HepG2 (cell line): ENCODE data around the gene RAB17. TPM values are rescaled to one million over a fixed set of nuclear protein-coding genes. Genes with fewer than 3 reads are reported as not detected.

Experiments
- ATAC-seq: fragments of 200-7000 bp; cut with Tn5 transposase; 3 replicates; pipeline ENCODE4 v1.9.1; 2020; ENCODE audit warnings: mild to moderate bottlenecking, moderate library complexity
- BruUV-seq: library from RNA; stranded (reverse); fragments of 400-500 nt; replicated peaks from 2 replicates; lab custom pipeline; 2021; lab: Mats Ljungman, UMichigan
- CTCF ChIA-PET: fragments of 300-600 bp; formaldehyde crosslinking; extraction: SDS; loops from one replicate; lab custom pipeline; 2021; ENCODE audit warnings: low total read pairs, inconsistent platforms, low intra/inter-chr PET ratio; lab: Yijun Ruan, JAX
- POLR2A ChIA-PET: fragments of 350-600 bp; sonication (Branson Sonifier 250); formaldehyde crosslinking; loops from one replicate; lab custom pipeline; 2020; ENCODE audit warnings: antibody characterized with exemption, inconsistent platforms; lab: Yijun Ruan, JAX
- DNase-seq: peaks from one replicate; pipeline ENCODE4 v3.0.0-alpha.2; 2015; ENCODE audit warnings: low spot score
- FAIRE-seq: peaks from 3 replicates; lab custom pipeline; 2011; peaks lifted over from hg19 to GRCh38; lab: Jason Lieb, UNC
- H2AFZ ChIP-seq: one replicate; pipeline ENCODE4 v1.6.1; 2011; ENCODE audit warnings: low read length, inconsistent platforms
- H3K27ac ChIP-seq: fragments of 300-600 bp; 3 replicates; pipeline ENCODE4 v1.8.0; 2011; ENCODE audit warnings: mixed run types, mild to moderate bottlenecking, mixed read lengths, low read length, inconsistent platforms; ENCODE audit not compliant: insufficient read depth; ENCODE audit errors: extremely low read length
- H3K27me3 ChIP-seq, 2 experiments: fragments of 200-600 bp in 1 of 2; 2 replicates in 1 of 2; 3 replicates in 1 of 2; pipeline versions ENCODE4 v1.6.0 to v1.8.0; 2011; ENCODE audit warnings: low read length in 2 of 2, mild to moderate bottlenecking in 2 of 2, moderate library complexity in 2 of 2, inconsistent platforms in 1 of 2; ENCODE audit not compliant: insufficient read depth in 2 of 2, control insufficient read depth in 1 of 2
- H3K36me3 ChIP-seq, 2 experiments: fragments of 200-600 bp in 1 of 2; replicated peaks in 1 of 2; 2 replicates in 1 of 2; 3 replicates in 1 of 2; pipeline versions ENCODE4 v1.5.1 to v1.8.0; 2011; ENCODE audit warnings: low read length in 2 of 2, inconsistent platforms in 1 of 2; ENCODE audit not compliant: insufficient read depth in 2 of 2, control insufficient read depth in 1 of 2
- H3K4me1 ChIP-seq: 2 replicates; pipeline ENCODE4 v1.5.1; 2012; ENCODE audit warnings: low read length, inconsistent platforms; ENCODE audit not compliant: insufficient read depth
- H3K4me2 ChIP-seq: 2 replicates; pipeline ENCODE4 v1.6.0; 2011; ENCODE audit warnings: low read depth, low read length, inconsistent platforms
- H3K4me3 ChIP-seq, 3 experiments: fragments of 200-600 bp in 1 of 3; sonication (generic), shearing (Covaris generic) in 1 of 3; replicated peaks in 1 of 3; 2 replicates each; pipeline ENCODE4 v1.5.1; 2011 to 2016; ENCODE audit warnings: low read length in 3 of 3, inconsistent platforms in 2 of 3, low read depth in 2 of 3, mild to moderate bottlenecking in 2 of 3, control low read depth in 1 of 3, mixed read lengths in 1 of 3; ENCODE audit not compliant: insufficient read depth in 1 of 3
- H3K79me2 ChIP-seq: one replicate; pipeline ENCODE4 v1.6.1; 2011; ENCODE audit warnings: low read length, inconsistent platforms; ENCODE audit not compliant: insufficient read depth
- H3K9ac ChIP-seq: 2 replicates; pipeline ENCODE4 v1.6.0; 2011; ENCODE audit warnings: mild to moderate bottlenecking, low read depth, low read length, inconsistent platforms; ENCODE audit not compliant: insufficient read depth
- H3K9me3 ChIP-seq: 2 replicates; pipeline ENCODE4 v1.5.1; 2012; ENCODE audit warnings: mild to moderate bottlenecking, low read length
- H4K20me1 ChIP-seq: 2 replicates; pipeline ENCODE4 v1.6.0; 2011; ENCODE audit warnings: inconsistent platforms, mild to moderate bottlenecking, low read length, moderate library complexity; ENCODE audit not compliant: insufficient read depth
- GABPA ChIP-seq, 2 experiments: IDR thresholded peaks; 2 replicates each; pipeline ENCODE4 v1.6.1; 2011 to 2016; ENCODE audit warnings: low read depth in 2 of 2, low read length in 1 of 2, missing biosample characterization in 1 of 2, missing genetic modification characterization in 1 of 2
- GATAD2A ChIP-seq: IDR thresholded peaks from 2 replicates; pipeline ENCODE4 v1.6.1; 2016
- HIC2 ChIP-seq: sonication (generic); formaldehyde crosslinking; IDR thresholded peaks from 2 replicates; pipeline ENCODE4 v1.9.0; 2022; ENCODE audit warnings: low read depth, missing genetic modification reagents
- HOXA3 ChIP-seq: sonication (generic); formaldehyde crosslinking; IDR thresholded peaks from 2 replicates; pipeline ENCODE4 v1.5.0; 2020; ENCODE audit warnings: missing genetic modification reagents
- MTERF4 ChIP-seq: sonication (generic); formaldehyde crosslinking; IDR thresholded peaks from 2 replicates; pipeline ENCODE4 v1.8.0; 2023; ENCODE audit warnings: mild to moderate bottlenecking, missing genetic modification reagents
- MXD4 ChIP-seq: IDR thresholded peaks from 2 replicates; pipeline ENCODE4 v1.6.1; 2016; ENCODE audit warnings: mild to moderate bottlenecking, missing biosample characterization, missing genetic modification reagents
- NCOA2 ChIP-seq: sonication (generic); formaldehyde crosslinking; IDR thresholded peaks from 2 replicates; pipeline ENCODE4 v1.8.0; 2022; ENCODE audit warnings: inconsistent platforms
- RARA ChIP-seq: IDR thresholded peaks from 2 replicates; pipeline ENCODE4 v1.6.1; 2016; ENCODE audit warnings: missing genetic modification reagents, missing compliant biosample characterization
- SALL1 ChIP-seq: sonication (generic); formaldehyde crosslinking; IDR thresholded peaks from 2 replicates; pipeline ENCODE4 v1.8.0; 2022; ENCODE audit warnings: mild to moderate bottlenecking, missing genetic modification reagents
- SMAD1 ChIP-seq: sonication (generic); formaldehyde crosslinking; IDR thresholded peaks from 2 replicates; pipeline ENCODE4 v1.4.0; 2020; ENCODE audit warnings: missing genetic modification reagents, low read depth, mild to moderate bottlenecking, borderline replicate concordance
- SPEN ChIP-seq: sonication (generic); formaldehyde crosslinking; IDR thresholded peaks from 2 replicates; pipeline ENCODE4 v1.5.1; 2020; ENCODE audit warnings: low read depth, mild to moderate bottlenecking, missing genetic modification reagents
- ZFY ChIP-seq: sonication (generic); formaldehyde crosslinking; IDR thresholded peaks from 2 replicates; pipeline ENCODE4 v1.4.0; 2020; ENCODE audit warnings: missing genetic modification reagents
- ZNF589 ChIP-seq: sonication (generic); formaldehyde crosslinking; conservative IDR thresholded peaks from 2 replicates; pipeline ENCODE4 v1.8.0; 2022; ENCODE audit warnings: mild to moderate bottlenecking, moderate library complexity, missing genetic modification reagents
- ZNF614 ChIP-seq: IDR thresholded peaks from 2 replicates; pipeline ENCODE4 v1.6.1; 2018; ENCODE audit warnings: missing biosample characterization, missing genetic modification reagents, inconsistent platforms, borderline replicate concordance
- WGBS: methylation state at CpG from one replicate; pipeline ENCODE4 v1.1.6; 2017; ENCODE audit warnings: low lambda C conversion rate; 5-methylcytosine and 5-hydroxymethylcytosine counted together
- in situ Hi-C: cut with HindIII; loops from 2 replicates; pipeline ENCODE4 v1.10.0; 2017; ENCODE audit warnings: low pct_unique_long_range_greater_than_20kb; ENCODE audit not compliant: extremely low pct_ligation_motif_present
- intact Hi-C: fragments of 100-400 bp; cut with micrococcal nuclease; formaldehyde crosslinking; loops from one replicate; pipeline ENCODE4 v1.10.0; 2022; ENCODE audit not compliant: unreplicated experiment
- polyA plus RNA-seq, 8 experiments: library from polyadenylated mRNA; depleted of rRNA in 3 of 8; stranded (reverse) in 7 of 8; unstranded in 1 of 8; fragments of >200 nt; fragmentation: Illumina TruSeq in 4 of 8; extraction: Trizol in 4 of 8; gene quantifications; 2 replicates each; pipeline versions ENCODE4 v1.2.1 to v1.2.3, GENCODE V29; 2011 to 2016; ENCODE audit warnings: low read depth in 4 of 8, missing spikeins in 1 of 8, mixed read lengths in 1 of 8; ENCODE audit not compliant: insufficient read depth in 1 of 8
- total RNA-seq, 5 experiments: library from RNA; depleted of rRNA; stranded (reverse); fragments of >200 nt; fragmentation: Illumina TruSeq; extraction: Trizol; gene quantifications; 2 replicates each; pipeline ENCODE4 v1.2.3, GENCODE V29; 2016; ENCODE audit warnings: low read depth in 1 of 5
- TF ChIP-seq, protein P1 (sequence below): sonication (generic); IDR thresholded peaks from 2 replicates; pipeline ENCODE4 v1.6.1; 2016; ENCODE audit warnings: low read depth, borderline replicate concordance

RAB17 gene
- total and polyA plus RNA-seq, 2 of the 13 experiments (the other 11 are each of a cell fraction or from before 2014, with no cell fraction given), result 68.0 to 124 TPM

DNA sequence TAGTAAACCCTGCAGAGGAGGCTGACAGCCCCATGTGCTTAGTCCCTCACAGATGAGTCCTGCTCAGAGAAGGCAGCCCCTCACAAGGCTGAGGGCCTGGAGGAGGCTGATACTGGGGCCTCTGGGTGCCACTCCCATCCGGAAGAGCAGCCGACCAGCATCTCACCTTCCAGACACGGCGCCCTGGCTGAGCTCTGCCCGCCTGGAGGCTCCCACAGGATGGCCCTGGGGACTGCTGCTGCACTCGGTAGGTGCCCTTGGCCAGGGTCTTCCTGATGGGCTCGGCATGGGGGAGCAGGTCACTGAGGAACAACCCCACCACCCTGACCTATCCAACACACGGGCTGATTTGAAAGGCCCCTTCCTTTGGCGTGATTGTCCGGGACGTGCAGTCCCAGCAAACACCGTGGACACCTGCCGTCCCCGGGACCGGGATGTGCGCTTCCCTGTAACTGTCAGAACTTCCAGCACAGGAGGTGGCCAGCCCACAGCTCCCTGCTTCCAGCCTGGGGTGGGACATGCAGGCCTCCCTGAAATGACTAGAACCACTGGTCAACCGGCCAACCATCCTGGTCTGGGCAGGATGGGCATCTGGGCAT lies 64.9 kb downstream of the RAB17 start:
- Histone ChIP-seq H3K27ac (no peak overlapping the region), H3K27me3 (peaks cover 3 to 29% of the 10 kb centered on the region in 2 experiments; a peak in 4 of 5 replicates), H3K79me2 (no peaks in the 10 kb centered on the region), H3K36me3 (no peaks in the 10 kb centered on the region), H2AFZ (no peak overlapping the region), H4K20me1 (no peaks in the 10 kb centered on the region), H3K9ac (no peak overlapping the region), H3K4me1 (peaks cover 9% of the 10 kb centered on the region), H3K4me3 (no peak overlapping the region), H3K9me3 (no peaks in the 10 kb centered on the region), H3K4me2 (no peak overlapping the region)
- ChIA-PET POLR2A (no interaction called here), CTCF (no interaction called here)
- no TSS peak for BruUV-seq
- 70% methylated on average over 4 of the region's 17 CpGs for WGBS
- DNase-seq (no peak), FAIRE-seq (no peak), ATAC-seq (peak; percentile 45)
- intact Hi-C loops, result no loop called here
- in situ Hi-C loops, result no loop called here
- TF ChIP-seq ZNF589 (CRISPR knock-in tag), result no peak

GRCh38 chr2:237524631-237525030 lies 65.9 kb downstream of the RAB17 start:
- CTCF ChIA-PET, result no interaction called here
- Histone ChIP-seq H3K27ac (no peak overlapping the region), H3K9me3 (no peaks in the 10 kb centered on the region), H3K4me3 (no peak overlapping the region), H3K27me3 (peaks cover under 1 to 25% of the 10 kb centered on the region in 2 experiments; a peak in 3 of 5 replicates), H3K9ac (no peak overlapping the region), H4K20me1 (no peaks in the 10 kb centered on the region), H3K36me3 (no peaks in the 10 kb centered on the region), H3K79me2 (no peaks in the 10 kb centered on the region), H3K4me2 (peak overlapping the region; percentile 43), H3K4me1 (peaks cover 9% of the 10 kb centered on the region), H2AFZ (no peak overlapping the region)
- 46% methylated on average over 2 of the region's 6 CpGs for WGBS
- FAIRE-seq, result peak; percentile 53
- ATAC-seq, result peak; percentile 93
- intact Hi-C loops (no loop called here), in situ Hi-C loops (no loop called here)
- BruUV-seq, result no TSS peak
- peak; percentile 54 for DNase-seq
- POLR2A ChIA-PET, result no interaction called here
- TF ChIP-seq SMAD1 (CRISPR knock-in tag) (no peak), GABPA (IDR thresholded peaks at IDR 0.05; ENCODE audit: low read depth, low read length) (no peak), GABPA (CRISPR knock-in tag; IDR thresholded peaks at IDR 0.05; ENCODE audit: low read depth) (no peak), SALL1 (peak; percentile 43; the same call in 1 of the 2 replicates), ZFY (peak; percentile 66), NCOA2 (no peak), SPEN (CRISPR knock-in tag) (peak; percentile 69; the same call in 1 of the 2 replicates), HOXA3 (CRISPR knock-in tag) (peak; percentile 39; the same call in 1 of the 2 replicates), HIC2 (CRISPR knock-in tag) (peak; percentile 38; the same call in 1 of the 2 replicates), GATAD2A (CRISPR knock-in tag) (peak; percentile 19; the same call in 1 of the 2 replicates), MTERF4 (CRISPR knock-in tag) (peak; percentile 18; the same call in 1 of the 2 replicates), RARA (peak; percentile 87), MXD4 (CRISPR knock-in tag) (no peak), ZNF614 (CRISPR knock-in tag) (no peak)
- TF ChIP-seq, protein P1, sequence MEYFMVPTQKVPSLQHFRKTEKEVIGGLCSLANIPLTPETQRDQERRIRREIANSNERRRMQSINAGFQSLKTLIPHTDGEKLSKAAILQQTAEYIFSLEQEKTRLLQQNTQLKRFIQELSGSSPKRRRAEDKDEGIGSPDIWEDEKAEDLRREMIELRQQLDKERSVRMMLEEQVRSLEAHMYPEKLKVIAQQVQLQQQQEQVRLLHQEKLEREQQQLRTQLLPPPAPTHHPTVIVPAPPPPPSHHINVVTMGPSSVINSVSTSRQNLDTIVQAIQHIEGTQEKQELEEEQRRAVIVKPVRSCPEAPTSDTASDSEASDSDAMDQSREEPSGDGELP, result no peak
